Ramos (cell line): ENCODE measurements around the gene GNAO1.

Source experiments
- in situ Hi-C: fragments of 300-500 bp; cut with MboI; formaldehyde crosslinking; loops from one replicate; pipeline ENCODE4 v1.14.3; 2022; ENCODE audit warnings: low sequenced_read_pairs; ENCODE audit not compliant: unreplicated experiment

GNAO1 gene

DNA sequence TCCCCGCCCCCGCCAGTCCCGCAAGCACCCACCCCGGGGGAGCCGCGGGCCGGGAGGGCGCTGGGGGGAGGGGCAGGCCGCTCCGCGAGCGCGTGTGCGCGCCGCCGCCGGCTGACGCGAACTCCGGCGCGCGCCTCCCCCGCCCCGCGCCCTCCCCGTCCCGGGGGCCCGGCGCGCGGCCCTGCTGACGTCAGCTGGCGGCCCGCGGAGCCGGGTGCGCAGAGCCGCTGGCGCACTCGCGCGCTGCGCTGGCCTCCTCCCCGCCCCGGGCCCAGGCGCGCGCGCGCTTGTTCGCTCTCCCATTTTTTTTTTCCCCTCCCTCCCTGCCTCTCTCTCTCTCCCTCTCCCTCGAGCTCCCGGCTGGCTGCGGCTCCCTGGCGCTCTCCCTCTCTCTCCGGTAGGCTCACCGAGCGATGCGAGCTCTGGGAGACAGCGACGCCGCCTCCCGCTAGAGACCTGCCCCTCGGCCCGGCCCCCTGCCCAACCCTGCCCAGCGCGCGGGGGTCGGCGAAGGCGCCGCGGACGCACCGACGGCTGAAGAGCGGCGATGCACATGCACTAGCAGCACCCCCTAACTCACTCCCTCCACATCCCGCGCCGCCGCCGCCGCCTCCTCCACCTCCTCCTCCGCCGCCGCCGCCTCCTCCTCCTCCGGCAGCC lies at the start of gene GNAO1:
Gene GNAO1 (plus strand): TSS at position 334 of the 660 bp plus-strand sequence. CDS start 747 bp downstream, outside the sequence.
- in situ Hi-C loops = no loop called here

DNA sequence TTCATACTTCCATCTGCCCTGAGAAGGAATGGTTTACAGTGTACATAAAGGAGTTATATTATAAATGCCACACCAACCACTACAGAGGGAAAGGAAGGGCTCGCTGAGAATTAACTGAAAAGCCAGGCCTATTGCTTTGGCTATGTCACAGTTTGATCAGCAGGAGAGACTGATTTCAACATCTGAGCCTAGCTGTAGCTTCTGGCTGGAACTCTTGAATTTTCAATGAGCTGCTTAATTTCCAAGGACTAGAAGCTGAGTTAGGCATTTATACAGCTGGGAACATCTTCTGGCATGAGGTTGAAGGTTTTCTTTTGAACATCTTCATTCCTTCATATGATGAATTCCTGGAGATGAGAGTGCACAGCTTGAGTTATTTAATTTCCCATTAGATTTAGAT lies 47.6 kb upstream of the GNAO1 start:
- in situ Hi-C loops = no loop called here

DNA sequence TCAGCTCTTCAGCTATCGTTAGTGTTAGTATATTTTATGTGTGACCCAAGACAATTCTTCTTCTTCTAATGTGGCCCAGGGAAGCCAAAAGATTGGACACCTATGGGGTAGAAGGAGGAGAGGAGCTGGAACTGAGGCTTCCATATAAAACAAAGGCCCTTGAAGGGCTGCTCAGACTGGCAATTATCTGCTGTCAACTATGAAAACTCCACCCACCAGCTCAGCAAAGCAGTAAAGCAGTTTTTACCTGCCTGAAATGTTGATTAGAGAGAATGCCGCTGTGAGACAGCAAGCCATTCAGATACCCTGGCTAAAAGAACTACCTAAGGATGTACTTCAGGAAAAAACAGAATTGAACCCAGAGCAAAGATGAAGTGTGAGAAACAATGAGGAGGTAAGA lies 45.9 kb upstream of the GNAO1 start:
- in situ Hi-C loops = no loop called here

DNA sequence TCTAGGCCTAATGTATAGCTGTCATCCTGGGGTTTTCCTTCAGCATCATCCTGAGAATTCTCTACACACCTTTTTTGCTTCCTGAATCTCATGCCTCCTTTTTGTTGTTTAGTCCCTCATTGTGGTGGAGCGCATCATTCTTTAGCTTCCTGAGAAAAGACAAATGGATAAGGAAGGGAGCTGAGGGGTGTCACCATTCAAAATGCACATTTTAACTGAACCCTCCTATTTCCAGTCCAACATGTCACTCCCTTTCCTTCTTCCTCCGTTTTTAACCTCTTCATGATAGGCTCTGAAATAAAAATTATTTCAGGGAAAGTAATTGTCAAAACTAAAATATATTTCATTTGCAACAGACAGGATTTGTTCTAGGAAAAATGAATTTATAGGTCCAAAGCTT lies 39.7 kb upstream of the GNAO1 start:
- in situ Hi-C loops = no loop called here

DNA sequence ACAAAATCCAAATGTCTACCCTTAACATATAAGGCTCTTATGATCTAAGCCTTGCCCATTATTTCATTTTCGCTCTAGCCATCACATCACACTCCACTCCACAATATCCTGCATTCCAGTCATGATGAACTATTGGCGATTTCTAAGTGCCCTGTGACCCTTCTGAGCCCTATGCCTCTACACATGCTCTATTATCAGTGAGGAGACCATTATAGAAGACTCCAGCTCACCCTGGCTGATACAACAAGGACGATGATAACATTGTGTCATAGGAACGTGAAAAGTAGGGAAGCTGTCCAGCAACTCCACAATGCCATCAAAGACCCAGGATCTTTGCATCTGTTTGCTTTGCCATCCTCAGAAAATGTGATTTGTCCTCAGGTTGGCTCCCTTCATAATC lies 29.6 kb upstream of the GNAO1 start:
- in situ Hi-C loops = no loop called here

DNA sequence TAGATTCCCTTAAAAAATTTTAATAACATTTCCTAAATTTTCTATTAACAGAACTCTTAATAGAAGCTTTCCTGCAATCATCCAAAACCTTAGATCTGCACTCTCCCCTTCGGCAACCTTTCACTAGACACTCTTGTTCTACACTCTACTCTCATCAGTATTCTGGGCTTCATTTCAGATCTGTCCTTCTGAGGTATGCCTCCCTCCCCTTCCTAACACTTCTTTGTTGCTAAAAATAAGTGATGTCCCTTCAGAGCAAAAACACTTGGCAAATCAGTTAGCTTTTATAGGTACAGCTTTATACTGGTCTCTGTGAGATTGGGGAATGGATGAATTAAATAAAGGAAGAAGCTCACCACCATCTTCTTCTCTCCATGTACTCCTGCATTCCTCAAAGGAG lies 28.2 kb upstream of the GNAO1 start:
- in situ Hi-C loops = no loop called here

DNA sequence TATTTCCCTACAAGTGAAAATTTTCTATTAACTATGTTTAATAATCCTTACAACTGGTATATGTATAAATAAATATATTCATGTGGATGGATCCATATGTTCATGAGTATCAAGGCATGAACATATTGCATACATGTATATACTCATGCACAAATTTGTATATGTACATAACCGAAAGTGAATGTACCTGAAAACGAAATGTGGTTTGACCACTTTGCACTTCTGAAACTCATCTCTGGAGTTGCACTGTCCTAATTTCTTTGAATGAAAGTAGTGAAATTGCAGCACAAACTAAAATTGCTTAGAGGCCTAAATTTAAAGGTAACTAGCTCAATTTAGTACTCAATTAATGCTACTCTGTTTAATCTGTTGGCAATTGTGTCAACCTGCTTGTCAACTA lies 27.4 kb upstream of the GNAO1 start:
- in situ Hi-C loops = no loop called here

DNA sequence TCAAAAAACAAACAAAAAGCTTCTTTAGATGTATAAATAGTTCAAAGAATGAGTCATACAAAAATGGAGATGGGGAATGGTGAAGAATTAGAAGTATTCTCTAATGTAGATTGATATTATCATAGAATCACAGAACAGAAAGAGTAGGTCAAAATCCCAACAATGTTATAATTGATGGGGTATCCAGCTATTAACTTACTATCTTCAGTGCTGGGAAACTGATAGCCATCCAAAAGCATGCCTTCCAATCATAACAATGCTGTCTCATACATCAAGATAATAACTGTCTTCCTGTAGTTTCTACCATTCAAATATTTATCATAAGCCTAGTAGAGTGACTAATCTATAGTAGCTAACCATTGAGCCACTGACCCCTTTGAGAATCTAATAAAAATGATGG lies 26.7 kb upstream of the GNAO1 start:
- in situ Hi-C loops = no loop called here

DNA sequence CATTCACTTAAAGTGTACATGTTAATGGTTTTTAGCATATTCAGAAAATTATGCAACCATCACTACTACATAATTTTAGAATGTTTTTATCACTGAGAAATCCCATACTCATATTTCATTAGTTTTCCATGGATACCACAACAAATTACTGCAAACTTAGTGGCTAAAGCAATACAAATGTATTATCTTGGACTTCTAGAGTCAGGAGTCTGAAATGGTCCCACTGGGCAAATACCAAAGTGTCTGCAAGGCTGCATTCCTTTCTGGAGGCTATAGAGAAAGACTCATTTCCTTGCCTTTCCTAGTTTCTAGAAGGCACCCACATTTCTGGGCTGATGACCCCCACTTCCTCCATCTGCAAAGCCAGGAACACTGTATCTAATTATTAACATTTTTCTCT lies 16.9 kb upstream of the GNAO1 start:
- in situ Hi-C loops = no loop called here

DNA sequence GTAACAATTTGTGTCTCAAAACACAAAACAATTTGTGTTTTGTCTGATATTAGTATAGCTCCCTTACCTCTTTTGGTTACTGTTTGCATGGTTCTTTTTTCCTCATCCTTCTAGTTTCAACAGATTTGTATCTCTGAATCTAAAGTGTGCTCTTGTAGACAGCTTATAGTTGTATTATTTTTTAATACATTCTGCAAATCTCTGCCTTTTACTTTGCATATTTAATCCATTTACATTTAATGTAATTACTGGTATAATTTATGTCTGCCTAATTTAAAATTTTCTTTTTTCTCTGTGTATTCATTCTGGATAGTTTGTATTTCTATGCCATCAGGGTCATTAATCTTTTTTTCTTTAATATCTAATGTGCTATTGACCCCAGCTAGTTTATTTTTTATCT lies 9.9 kb upstream of the GNAO1 start:
- in situ Hi-C loops = no loop called here

DNA sequence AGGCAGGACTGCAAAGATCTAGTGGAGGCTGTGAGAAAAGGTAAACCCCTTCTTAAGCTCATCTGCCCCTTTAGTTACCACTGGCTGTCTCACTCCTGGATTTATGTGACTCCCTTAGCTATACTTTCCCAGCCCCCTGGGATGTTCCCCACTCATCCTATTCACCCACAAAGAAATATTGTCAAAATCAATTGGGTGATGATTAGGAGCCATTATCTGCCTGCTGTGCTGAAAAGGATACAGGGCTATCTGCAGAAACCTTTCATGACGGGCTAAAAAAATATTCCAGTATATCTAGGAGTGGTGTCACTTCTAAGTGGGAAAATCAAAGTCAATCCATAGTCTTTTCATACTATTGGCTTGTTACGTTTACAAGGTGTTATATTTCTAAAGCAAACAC lies 8.0 kb upstream of the GNAO1 start:
- in situ Hi-C loops = no loop called here

DNA sequence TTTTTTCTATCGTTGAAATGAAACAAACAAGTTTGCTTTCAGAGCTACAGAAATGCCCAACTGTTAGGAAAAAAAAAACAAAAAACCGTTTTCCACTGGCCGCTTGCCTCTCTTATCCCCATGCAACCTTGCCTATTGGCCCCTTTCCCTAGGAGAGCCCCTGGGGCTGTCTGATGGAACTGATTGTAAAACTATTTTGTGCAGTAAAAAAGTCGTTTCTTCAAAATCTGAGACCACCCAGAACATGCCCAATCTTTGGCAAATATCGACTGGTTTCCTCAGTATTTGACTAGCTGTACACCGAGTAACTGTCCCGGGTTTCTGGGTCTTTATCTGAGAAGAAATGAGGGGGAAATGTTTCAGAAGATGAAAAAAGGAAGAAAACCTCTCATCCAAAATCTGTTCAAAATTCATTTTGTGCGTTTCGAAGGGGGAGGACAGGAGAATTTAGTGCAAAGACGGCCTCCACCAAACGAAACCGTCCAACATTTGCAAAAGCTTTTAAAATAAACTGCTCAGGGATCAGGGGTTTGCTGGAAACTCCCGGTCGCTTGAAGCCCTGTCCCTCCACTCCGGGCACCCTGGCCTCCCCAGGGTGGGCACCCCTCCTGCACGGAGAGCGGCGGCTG lies 1.1 kb upstream of the GNAO1 start:
- in situ Hi-C loops = no loop called here

DNA sequence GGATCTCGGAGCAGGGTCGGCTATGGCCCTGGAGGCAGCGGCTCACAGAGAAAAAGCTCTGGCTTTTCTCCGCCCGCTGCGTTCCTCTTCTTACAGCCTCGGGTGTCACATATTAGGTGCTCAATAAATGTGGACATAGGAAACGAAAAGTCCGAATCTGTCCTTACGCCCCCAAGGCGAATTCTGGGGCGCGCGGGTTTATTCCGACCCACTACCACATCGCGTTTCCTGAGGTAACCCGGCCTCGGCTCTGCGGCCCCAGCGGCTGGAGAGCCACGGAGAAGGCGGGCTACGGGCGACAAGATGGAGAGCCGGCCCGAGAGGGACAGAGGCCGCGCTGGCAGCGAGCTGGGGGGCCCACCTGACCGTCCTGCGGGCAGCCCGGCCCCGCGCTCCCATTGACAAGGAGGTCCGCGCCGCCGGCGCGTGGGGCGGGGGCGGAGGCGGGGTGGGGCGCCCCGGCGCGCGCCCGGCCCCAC lies 573 bp upstream of the GNAO1 start:
- in situ Hi-C loops = no loop called here

DNA sequence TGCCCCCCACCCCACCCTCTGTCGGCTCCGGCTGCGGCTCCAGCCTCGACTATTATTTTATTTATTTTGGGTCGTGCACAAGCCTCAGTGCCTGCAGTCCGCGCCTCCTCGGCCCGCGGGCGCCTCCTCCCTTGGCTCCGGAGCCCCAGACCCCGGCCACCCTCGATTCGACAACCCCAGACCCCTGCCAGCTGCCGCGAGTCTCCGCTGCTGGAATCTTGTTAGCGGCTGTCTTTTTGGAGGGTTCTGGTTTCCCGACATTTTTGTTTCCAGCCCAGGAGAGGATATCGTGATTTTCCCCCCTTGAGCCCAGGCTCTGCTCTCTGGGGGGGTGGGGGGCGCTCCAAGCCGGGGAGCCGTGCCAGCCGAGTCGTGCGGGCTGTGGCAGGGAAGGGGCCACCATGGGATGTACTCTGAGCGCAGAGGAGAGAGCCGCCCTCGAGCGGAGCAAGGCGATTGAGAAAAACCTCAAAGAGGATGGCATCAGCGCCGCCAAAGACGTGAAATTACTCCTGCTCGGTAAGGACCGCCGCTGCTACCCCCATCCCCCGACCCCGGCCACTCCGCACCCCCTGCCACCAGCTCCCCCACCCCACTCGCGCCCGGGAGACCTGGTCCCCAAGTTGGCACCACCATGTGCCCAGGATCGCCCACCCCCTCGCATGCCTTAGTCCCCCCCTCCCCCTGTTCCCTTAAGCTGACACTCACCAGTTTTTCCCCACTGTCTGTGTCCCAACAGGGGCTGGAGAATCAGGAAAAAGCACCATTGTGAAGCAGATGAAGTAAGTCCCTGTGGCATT lies 746 bp downstream of the GNAO1 start:
- in situ Hi-C loops = no loop called here

DNA sequence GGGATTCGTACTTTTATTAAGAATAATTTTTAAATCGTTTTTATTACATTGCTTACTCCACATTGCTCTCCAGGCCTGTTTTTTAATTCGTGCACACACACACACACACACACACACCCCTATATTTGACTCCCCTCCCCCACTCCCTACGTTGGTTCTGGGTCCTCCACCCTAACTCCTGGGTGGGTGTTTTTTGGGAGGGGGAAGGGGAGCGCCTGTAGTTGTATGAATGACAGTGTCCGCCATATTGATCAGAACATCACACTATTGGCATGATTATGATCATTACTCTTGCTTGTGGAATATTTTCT lies 1.3 kb downstream of the GNAO1 start:
- in situ Hi-C loops = no loop called here

DNA sequence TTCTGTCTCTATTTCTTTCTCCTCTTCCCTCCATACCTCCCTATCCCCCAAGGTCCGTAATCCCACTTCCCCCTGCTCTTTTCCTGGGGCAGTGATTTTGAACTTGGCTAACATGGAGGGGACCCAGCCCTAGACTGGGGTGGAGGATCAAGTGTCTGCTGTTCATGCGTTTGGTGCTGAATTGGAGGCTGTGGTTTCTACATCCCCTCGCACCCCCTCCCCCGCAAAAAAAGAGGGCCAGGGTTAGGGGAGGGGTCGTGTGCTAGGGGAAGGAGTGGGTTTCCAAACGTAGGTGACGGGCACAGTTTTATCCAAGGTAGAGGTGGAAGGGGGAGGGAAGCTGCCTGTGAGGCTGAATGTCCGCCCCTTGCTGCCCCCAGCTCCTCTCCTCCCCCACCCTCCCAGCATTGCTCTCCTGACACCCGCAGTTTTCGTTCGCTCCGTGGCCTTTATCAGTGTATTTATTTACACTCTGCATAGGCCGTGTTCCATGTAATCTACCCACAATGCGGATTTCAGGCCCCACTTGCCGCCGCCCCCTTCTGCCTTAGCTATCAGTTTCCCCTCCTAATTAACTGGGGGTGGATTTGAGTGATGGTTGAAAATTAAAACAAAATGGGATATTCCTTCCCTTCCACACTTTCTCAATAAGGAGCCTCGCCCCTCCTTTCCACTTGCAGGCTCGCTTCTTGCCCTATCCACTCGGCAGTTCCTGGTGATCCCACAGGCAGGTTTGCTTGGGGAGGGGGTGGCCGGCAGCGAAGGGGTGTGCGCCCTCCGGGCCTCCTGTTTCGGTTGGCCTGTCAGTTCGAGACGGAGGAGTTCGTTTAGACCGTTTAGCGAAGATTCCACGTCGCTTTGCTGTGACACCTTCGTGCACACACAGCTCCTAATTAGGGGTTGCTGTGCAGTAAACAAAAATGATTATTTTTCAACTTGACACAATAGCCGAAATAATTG lies 2.0 kb downstream of the GNAO1 start:
- in situ Hi-C loops = no loop called here

DNA sequence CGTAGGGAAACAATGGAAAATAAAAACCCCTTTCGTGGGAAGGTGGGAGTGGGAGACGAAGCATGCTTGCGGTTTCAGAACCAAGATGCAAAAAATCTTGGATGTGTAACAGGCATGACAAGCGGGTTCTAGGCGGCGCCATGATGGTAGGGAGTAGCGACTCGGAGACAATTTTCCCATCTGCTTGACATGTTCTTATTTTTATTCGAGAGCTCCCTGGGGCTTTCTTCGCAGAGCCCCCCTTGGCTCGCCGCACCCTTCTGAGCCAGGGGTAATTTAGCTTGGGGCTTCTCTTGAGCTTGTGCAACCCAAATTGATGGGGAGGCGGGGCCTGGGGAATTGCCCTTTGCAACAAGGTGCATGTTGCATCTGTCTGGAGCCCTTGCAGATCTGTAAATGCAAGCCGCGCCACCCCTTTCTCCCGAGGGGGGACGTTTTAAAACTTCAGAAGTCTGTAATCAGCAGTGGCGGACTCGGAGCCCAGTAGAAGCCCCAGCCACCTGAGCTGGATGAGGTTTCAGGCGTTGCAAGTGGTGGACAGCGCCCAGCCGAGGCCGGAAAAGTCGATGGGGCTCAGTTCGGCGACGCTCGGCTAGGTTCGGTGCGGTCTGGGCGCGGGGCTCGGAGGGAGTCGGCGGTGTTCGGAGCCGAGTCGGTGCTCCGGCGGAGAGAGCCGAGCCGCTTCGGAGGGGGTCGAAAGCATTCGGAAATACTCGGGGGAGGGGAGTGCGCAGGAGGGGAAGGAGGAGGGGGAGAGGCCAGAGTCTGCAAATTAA lies 2.9 kb downstream of the GNAO1 start:
- in situ Hi-C loops = no loop called here

DNA sequence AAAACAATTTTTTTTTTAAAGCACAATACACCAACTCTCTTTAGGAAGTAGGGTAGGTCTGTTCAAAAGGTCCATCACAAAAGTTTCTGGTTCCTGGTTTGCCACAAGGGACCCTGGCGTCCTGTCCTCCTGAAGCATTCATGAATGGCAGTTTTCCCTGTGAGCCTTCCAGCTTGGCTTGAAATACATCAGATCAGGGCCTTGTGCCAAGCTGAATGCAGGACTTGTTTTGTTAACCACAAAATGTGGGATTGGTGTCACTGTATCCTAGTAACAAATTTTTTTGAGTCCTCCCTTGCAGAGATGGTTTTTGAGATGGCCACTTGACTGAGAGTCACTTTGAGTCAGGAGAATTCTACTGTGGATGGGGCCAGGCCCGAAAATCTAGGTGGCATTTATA lies 3.9 kb downstream of the GNAO1 start:
- in situ Hi-C loops = no loop called here

DNA sequence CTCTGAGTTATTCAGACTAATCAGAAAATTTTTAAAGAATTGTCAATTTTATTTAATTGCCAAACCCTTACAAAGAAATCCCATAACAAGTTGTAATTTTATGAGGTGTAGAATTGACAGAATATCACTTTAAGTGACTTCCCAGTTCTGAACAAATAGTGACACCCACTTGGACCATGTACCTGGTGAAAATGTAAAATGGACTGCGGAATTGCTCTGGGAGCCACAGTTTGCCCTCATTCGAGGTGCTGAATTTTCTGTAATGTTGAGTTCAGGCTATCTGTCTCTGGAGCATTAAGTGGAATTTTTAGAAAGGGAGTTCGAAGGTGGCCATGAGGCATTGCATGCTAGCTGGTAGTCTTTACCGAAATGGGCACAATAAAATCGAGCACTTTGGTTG lies 5.1 kb downstream of the GNAO1 start:
- in situ Hi-C loops = no loop called here
